ENCODE measurements around the gene SASH1.

The SASH1 gene

DNA sequence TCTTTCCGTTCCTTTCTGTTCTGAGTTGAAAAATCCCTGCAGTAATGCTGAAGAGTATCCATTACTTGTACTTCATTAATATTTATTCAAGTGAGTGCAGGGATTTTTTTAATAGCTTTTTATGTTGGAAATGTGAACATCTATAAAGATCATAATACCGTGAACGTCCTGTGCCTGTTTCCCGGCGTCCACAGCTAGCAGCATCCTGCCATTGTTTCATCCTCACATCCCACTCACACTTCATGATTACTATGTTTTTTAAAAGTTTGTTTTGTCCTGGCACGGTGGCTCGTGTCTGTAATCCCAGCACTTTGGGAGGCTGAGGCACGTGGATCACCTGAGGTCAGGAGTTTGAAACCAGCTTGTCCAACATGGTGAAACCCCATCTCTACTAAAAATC lies 54.3 kb downstream of the SASH1 start:
- Mint-ChIP-seq H3K4me3 (no peak overlapping the region), H3K36me3 (no peaks in the 10 kb centered on the region), H3K9me3 (no peaks in the 10 kb centered on the region), H3K4me1 (no peaks in the 10 kb centered on the region), H3K27me3 (peaks cover 13% of the 10 kb centered on the region), H3K27ac (no peak overlapping the region)
- no peak for ATAC-seq

DNA sequence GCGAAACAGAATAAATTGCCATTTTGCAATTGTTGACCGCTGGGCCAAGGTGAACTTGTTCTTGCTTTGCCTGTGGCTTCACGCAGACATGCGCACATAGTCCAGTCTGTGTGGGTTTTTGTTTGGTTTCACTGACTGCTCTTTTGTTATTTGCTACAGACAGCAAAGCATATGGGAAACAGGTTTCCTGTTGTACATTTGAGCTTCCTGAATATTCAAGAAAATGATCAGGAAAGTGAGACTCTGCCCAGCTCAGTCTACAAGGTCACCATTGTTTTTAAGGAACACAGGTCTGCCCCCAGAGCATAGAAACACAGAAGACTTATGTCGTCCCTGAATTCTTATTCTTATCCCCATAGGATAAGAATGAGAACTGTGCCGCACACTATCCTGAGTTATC lies 55.6 kb downstream of the SASH1 start:
- H3K9me3 Mint-ChIP-seq: no peaks in the 10 kb centered on the region
- H3K4me3 Mint-ChIP-seq: no peak overlapping the region
- no peak overlapping the region for H3K27ac Mint-ChIP-seq
- H3K36me3 Mint-ChIP-seq: no peaks in the 10 kb centered on the region
- H3K4me1 Mint-ChIP-seq: no peaks in the 10 kb centered on the region
- peaks cover 13% of the 10 kb centered on the region for H3K27me3 Mint-ChIP-seq
- no peak for ATAC-seq

DNA sequence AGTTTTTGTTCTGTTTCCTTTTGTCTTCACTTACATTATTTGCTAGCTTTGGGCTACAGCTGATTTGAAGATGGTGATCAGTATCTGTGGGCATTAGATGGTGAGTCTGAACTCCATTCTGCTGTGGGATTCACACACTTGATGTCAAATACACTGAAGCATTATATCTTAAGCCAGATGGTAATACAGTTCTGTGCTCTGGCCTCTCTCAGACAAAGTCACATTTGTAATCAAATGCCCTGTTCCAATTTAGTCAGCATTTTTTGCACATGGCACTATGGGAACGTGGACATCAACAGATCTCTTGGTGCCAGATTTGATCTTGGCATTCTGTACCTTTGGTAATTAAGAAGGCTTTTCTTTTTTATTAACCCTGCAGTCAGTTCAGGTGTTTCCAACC lies 56.0 kb downstream of the SASH1 start:
- no peak for ATAC-seq
- no peaks in the 10 kb centered on the region for H3K4me1 Mint-ChIP-seq
- H3K9me3 Mint-ChIP-seq: no peaks in the 10 kb centered on the region
- H3K27ac Mint-ChIP-seq: no peak overlapping the region
- H3K27me3 Mint-ChIP-seq: peaks cover 13% of the 10 kb centered on the region
- H3K4me3 Mint-ChIP-seq: no peak overlapping the region
- H3K36me3 Mint-ChIP-seq: no peaks in the 10 kb centered on the region

DNA sequence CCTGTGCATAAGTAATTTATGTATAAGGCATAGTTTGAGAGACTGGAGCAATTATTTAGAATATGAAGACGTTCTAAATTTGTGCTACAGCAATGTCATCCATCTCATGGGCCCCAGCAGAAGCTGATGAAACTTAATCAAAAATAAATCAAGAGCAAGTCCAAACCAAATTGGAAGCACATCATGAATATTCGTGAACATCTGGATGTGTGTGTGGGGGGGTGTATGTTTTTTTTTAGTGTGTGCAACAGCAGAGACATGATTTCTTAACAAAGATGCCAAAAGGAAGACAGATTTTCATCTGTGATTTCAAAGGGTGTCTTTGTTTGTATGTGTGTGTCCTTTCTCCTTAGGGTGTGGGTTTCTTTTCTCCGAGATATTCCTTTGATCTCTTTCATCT lies 58.9 kb downstream of the SASH1 start:
- peaks cover 9% of the 10 kb centered on the region for H3K27me3 Mint-ChIP-seq
- no peaks in the 10 kb centered on the region for H3K36me3 Mint-ChIP-seq
- H3K4me1 Mint-ChIP-seq: no peaks in the 10 kb centered on the region
- no peak overlapping the region for H3K27ac Mint-ChIP-seq
- no peak for ATAC-seq
- no peak overlapping the region for H3K4me3 Mint-ChIP-seq
- H3K9me3 Mint-ChIP-seq: no peaks in the 10 kb centered on the region

DNA sequence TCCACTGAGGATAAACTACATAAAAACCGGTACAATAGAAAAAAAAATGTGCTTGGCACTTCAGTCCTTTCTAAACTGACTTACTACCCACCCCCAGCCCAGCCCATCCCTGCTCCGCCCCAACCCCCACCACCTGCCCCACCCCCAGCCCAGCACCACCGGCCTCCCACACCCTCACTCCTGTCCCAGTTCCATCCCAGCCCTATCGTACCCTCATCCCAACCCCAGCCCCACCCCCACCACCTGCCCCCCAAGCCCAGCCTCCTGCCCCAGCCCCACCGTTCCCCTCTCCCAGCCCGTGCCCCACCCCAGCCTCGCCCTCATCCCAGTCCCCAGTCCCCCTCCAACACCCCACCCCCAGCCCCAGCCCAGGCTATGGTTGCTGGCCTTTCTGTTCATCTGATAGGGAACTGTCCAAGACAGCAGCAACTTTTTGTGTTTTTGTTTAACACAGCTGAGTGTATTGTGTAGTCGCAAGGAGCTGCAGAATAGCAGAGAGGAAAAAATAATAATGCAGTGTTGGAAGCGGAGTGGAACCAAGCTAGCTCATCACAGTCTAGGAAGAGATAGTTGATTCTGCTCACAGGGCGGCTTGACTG lies 61.9 kb downstream of the SASH1 start:
- H3K36me3 Mint-ChIP-seq: no peaks in the 10 kb centered on the region
- peak; percentile 51 for ATAC-seq
- H3K9me3 Mint-ChIP-seq: no peaks in the 10 kb centered on the region
- no peak overlapping the region for H3K27ac Mint-ChIP-seq
- no peaks in the 10 kb centered on the region for H3K4me1 Mint-ChIP-seq
- peaks cover 9% of the 10 kb centered on the region for H3K27me3 Mint-ChIP-seq
- no peak overlapping the region for H3K4me3 Mint-ChIP-seq

DNA sequence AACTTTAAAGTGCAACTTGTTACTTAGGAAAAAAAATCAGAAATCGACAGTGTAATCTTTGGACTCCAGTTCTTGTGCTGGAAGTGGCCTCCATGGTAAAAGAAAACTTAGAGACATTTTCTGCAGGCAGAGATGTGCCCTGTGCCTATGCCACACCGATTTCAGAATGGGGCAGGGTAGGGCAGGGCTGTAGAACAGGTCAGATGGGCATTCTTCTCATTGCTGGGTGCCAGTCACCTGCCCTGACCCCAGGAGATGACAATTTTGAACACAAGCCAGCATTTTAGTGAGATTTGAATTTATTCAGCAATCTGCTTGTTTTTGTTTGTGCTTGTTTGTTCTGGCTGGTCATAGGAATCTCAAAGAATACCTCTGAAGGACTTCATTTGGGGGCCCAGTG lies 63.3 kb downstream of the SASH1 start:
- Mint-ChIP-seq H3K4me3 (no peak overlapping the region), H3K4me1 (no peaks in the 10 kb centered on the region), H3K9me3 (no peaks in the 10 kb centered on the region), H3K27ac (no peak overlapping the region), H3K36me3 (no peaks in the 10 kb centered on the region), H3K27me3 (peaks cover 9% of the 10 kb centered on the region)
- no peak for ATAC-seq

DNA sequence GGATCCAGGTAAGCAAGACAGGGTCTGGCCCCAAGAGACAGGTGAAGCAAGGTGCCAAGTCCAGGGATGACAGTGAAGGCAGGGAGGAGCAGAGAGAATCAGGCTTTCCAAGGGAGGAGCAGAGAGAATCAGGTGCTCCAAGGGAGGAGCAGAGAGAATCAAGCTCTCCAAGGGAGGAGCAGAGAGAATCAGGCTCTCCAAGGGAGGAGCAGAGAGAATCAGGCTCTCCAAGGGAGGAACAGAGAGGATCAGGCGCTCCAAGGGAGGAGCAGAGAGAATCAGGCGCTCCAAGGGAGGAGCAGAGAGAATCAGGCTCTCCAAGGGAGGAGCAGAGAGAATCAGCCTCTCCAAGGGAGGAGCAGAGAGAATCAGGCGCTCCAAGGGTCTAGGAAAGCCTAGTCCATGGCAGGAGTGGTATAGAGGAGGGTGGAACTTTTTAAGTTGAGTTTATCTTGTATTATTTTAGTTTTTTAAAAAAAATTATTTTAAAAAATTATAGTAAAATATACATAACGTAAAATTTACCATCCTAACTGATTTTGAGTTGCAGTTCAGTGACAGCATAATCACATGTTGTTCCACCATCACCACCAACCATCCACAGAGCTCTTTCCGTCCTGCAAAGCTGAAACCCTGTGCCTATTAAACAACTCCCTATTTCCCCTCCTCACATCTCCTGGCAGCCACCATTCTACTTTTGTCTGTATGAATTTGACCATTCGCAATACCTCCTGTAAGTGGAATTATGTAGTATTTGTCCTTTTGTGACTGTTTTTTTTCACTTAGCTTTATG lies 64.1 kb downstream of the SASH1 start:
- Mint-ChIP-seq H3K9me3 (no peaks in the 10 kb centered on the region), H3K4me3 (no peak overlapping the region), H3K4me1 (no peaks in the 10 kb centered on the region), H3K27ac (no peak overlapping the region), H3K27me3 (peaks cover 9% of the 10 kb centered on the region), H3K36me3 (no peaks in the 10 kb centered on the region)
- no peak for ATAC-seq

DNA sequence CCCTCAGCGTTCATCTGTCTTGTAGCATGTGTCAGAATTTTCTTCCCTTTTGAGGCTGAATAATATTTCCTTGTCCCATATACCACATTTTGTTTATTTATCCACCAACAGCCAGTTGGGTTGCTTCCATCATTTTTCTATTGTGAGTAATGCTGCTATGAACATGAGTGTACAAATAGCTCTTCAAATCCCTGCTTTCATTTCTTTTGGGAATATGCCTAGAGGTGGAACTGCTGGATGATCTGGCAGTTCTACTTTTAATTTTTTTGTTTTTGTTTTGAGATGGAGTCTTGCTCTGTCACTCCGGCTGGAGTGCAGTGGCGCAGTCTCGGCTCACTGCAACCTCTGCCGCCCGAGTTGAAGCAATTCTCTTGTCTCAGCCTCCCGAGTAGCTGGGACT lies 64.7 kb downstream of the SASH1 start:
- Mint-ChIP-seq H3K4me3 (no peak overlapping the region), H3K27me3 (peaks cover 9% of the 10 kb centered on the region), H3K36me3 (no peaks in the 10 kb centered on the region), H3K9me3 (no peaks in the 10 kb centered on the region), H3K4me1 (no peaks in the 10 kb centered on the region), H3K27ac (no peak overlapping the region)
- ATAC-seq: no peak

DNA sequence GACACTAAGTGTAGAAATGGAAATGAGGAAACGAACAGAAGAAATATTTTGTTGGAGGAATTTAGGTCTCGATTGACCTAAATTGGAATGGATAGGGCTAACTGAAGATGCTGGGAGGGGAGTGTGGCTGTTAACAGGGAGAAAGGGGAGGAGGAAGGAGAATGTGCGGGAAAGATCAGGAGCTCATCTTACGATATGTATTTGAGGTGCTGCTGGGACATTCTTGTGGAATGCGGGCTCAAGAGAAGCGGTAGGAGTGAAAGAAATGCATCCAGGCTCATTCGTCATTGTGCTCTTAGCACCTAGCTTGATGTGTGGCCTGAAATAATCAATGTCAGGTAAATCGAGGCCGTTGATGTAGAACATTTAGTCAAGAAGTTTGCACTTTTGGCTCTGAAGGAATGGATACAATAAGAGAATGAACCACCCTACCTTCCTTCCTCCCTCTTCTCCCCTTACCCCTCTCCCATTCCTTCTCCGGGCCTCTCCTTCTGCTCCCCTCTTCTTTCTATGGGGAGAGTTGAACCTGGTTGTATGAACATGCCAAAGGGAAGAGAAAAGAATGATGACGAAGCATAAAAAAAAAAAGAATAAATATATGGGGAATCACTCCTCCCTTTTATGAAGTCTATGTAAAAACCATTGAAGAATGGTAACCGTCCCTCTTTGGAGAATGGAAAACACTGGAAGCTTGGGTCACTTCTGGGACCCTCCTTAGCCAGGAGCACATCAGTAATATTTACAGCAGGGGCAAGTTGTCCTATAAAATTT lies 70.9 kb downstream of the SASH1 start:
- H3K27me3 Mint-ChIP-seq: peaks cover 15% of the 10 kb centered on the region
- H3K27ac Mint-ChIP-seq: no peak overlapping the region
- no peak for ATAC-seq
- peaks cover 3% of the 10 kb centered on the region for H3K9me3 Mint-ChIP-seq
- no peaks in the 10 kb centered on the region for H3K4me1 Mint-ChIP-seq
- no peak overlapping the region for H3K4me3 Mint-ChIP-seq
- no peaks in the 10 kb centered on the region for H3K36me3 Mint-ChIP-seq

DNA sequence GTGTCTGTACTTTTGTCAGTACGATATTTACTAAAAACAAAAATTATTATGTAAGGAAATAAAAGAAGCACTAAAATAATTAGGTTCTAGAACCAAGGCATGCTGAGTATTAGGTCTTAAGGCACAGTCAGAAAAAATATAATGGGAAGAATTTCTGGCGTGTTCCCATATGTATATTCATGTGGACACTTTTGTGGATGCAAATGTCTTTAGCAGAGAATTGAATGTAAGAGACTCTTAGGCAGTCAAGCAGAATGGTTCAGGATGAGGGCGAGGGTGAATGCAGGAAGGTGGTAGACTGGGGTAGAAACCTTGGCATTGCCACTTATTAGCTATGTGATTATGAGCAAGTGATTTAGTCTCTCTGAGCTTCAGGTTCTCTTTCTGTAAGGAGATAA lies 71.5 kb downstream of the SASH1 start:
- no peak for ATAC-seq
- Mint-ChIP-seq H3K27me3 (peaks cover 21% of the 10 kb centered on the region), H3K9me3 (peaks cover 3% of the 10 kb centered on the region), H3K4me1 (no peaks in the 10 kb centered on the region), H3K36me3 (no peaks in the 10 kb centered on the region), H3K27ac (no peak overlapping the region), H3K4me3 (no peak overlapping the region)

DNA sequence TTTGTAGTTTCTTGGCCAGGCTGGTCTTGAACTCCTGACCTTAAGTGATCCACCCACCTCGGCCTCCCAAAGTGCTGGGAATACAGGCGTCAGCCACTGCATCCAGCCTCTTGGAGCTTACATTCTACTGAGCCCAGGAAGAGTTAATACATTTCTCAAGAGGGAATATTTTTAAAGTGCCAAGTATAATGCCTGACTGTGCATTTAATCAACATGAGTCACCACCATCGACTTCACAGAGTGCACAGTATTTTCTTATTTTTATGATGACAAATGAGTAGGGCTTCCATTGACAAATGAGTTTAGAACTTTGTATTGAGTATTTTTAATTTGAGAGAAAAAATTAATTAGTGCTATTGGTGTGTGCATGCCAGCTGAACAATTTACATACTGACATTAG lies 72.2 kb downstream of the SASH1 start:
- H3K27me3 Mint-ChIP-seq: peaks cover 29% of the 10 kb centered on the region
- no peaks in the 10 kb centered on the region for H3K36me3 Mint-ChIP-seq
- no peaks in the 10 kb centered on the region for H3K4me1 Mint-ChIP-seq
- no peak for ATAC-seq
- H3K27ac Mint-ChIP-seq: no peak overlapping the region
- H3K4me3 Mint-ChIP-seq: no peak overlapping the region
- H3K9me3 Mint-ChIP-seq: peaks cover 3% of the 10 kb centered on the region

DNA sequence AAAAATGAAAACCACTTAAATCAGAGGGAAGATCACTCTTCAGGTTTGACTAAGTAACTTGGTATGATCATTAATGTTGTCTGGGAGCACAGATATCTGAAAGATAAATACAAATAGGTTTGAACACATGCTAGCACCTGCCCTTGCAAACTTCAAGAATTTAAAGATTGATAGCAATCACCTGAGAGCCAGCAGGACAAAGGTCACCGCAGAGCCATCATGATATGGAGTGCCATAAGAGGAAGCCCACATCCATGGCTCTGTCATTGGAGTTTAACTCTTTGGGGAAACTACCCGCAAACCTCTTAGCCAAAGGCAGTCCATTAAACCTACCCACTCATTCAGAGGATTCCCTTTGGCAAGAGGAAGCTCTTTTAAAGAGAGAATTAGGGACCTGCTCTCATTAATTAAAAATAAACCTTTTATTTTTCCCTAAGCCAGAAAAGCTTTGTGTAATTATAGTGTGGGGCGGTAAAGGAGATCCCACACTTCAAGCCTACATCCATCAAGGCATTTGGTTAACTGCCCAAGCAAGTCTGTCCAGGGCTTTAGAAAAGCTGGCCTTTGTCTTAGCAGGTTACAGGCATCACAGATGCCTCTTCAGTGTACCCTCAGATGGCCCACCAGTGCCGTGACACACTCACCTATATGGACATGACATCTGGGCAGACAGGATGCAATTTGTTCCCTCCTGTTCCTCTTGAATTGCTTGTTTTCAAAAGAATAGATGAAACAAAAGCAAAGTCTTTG lies 73.0 kb downstream of the SASH1 start:
- Mint-ChIP-seq H3K9me3 (peaks cover 3% of the 10 kb centered on the region), H3K27ac (no peak overlapping the region), H3K4me1 (no peaks in the 10 kb centered on the region), H3K36me3 (no peaks in the 10 kb centered on the region), H3K27me3 (peaks cover 32% of the 10 kb centered on the region), H3K4me3 (no peak overlapping the region)
- ATAC-seq: no peak

DNA sequence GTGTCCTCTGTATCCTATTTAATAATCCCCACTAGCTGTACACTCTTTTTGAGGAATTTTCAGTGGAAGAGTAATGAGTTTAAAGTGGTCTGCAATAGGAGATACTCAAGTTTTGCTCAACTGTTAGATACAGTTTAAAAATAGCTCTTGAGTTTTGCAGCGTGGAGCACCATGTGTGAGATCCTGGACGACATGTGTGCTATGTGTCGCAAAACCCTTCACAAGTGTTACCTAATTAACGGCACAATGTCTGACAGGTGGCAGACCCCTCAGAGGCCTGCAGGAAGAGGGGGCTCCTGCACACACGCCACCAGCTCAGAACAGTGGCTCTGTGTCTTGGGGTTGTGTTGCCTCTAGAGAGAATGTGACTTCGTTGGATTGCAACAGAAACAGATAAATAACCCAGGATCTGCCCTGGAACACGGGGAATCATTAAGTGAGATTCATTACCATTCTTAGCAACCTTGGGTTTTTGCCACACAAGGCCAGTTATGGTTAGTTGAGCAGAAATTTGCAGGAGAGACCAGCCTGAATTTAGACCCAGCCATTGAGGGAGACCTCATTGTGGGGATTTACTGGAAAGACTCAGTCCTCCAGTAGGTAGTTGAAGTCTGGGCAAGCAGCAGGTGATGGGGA lies 73.8 kb downstream of the SASH1 start:
- no peak for ATAC-seq
- Mint-ChIP-seq H3K27me3 (peaks cover 39% of the 10 kb centered on the region), H3K9me3 (peaks cover 3% of the 10 kb centered on the region), H3K36me3 (no peaks in the 10 kb centered on the region), H3K4me3 (no peak overlapping the region), H3K27ac (no peak overlapping the region), H3K4me1 (no peaks in the 10 kb centered on the region)

DNA sequence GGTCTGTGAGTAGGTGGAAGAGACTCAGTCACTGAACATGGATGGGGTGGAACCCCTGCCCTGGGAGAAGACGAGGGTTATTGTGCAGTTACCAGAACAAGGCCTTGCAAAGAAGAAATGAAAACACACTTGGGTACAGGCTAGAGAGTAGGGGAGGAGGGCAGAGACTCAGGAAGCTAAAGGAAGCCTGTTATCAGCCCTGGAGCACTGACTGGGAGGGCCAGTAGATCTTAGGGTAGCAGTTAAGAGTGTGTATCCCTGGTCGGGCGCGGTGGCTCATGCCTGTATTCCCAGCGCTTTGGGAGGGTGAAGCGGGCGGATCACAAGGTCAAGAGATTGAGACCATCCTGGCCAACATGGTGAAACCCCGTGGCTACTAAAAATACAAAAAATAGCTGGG lies 74.4 kb downstream of the SASH1 start:
- peaks cover 39% of the 10 kb centered on the region for H3K27me3 Mint-ChIP-seq
- H3K27ac Mint-ChIP-seq: no peak overlapping the region
- peaks cover 3% of the 10 kb centered on the region for H3K9me3 Mint-ChIP-seq
- H3K36me3 Mint-ChIP-seq: no peaks in the 10 kb centered on the region
- H3K4me3 Mint-ChIP-seq: no peak overlapping the region
- ATAC-seq: no peak
- H3K4me1 Mint-ChIP-seq: no peaks in the 10 kb centered on the region

DNA sequence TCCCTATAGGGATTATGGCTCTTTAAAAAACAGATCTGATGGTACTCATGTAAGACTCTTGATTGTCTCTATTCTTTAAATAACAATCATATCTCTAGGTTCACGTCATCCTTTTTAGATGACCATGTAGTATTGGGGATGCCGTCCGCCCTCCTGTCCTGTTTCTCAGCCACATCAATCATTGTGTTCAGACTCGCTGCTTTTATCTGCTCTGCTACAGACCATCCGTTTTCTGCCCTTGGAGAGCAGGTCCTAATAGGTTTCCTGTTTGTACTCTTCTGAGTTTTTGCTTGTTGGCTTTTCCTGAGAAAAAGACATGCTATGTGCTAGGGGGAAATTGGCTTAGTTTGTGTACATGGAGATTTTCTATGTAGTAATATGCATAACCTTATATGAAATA lies 76.8 kb downstream of the SASH1 start:
- Mint-ChIP-seq H3K9me3 (peaks cover 3% of the 10 kb centered on the region), H3K27ac (no peak overlapping the region), H3K27me3 (peaks cover 43% of the 10 kb centered on the region), H3K4me3 (no peak overlapping the region), H3K36me3 (no peaks in the 10 kb centered on the region), H3K4me1 (peaks cover 6% of the 10 kb centered on the region)
- no peak for ATAC-seq

All from stimulated activated memory B cell treated with anti-CD40 and anti-IgM and Interleukin-4, amounts not matched to agents 10 μg/mL and 1 μg/mL and 100 μg/mL, for 72 hours (primary cell).